Neural cell (in vitro differentiated cells): ENCODE measurements around the gene WIZ. TPM values are rescaled to one million over a fixed set of nuclear protein-coding genes. Genes with fewer than 3 reads are reported as not detected.

Experiments
- H2AFZ ChIP-seq: fragments of 200-600, 300-800 bp; sonication (generic), shearing (Covaris generic); 2 replicates; pipeline ENCODE4 v1.6.0; 2014; ENCODE audit warnings: low read depth, mild to moderate bottlenecking, antibody characterized with exemption, low read length, moderate library complexity
- H3F3A ChIP-seq: fragments of 200-600 bp; shearing (Covaris generic); 2 replicates; pipeline ENCODE4 v1.6.1; 2016; ENCODE audit warnings: mild to moderate bottlenecking, moderate library complexity, mixed read lengths, antibody characterized with exemption, low read length; ENCODE audit not compliant: insufficient read depth, poor library complexity, severe bottlenecking
- H3K27ac ChIP-seq: fragments of 200-600, 300-800 bp; sonication (generic), shearing (Covaris generic); 2 replicates; pipeline ENCODE4 v1.5.1; 2014; ENCODE audit warnings: mild to moderate bottlenecking, low read length, moderate library complexity
- H3K27me3 ChIP-seq: fragments of 300-800, 200-600 bp; sonication (generic), shearing (Covaris generic); 2 replicates; pipeline ENCODE4 v1.6.0; 2014; ENCODE audit warnings: mild to moderate bottlenecking, low read depth, low read length, moderate library complexity; ENCODE audit not compliant: insufficient read depth
- H3K36me3 ChIP-seq: fragments of 300-800, 200-600 bp; sonication (generic), shearing (Covaris generic); 2 replicates; pipeline ENCODE4 v1.5.1; 2014; ENCODE audit warnings: mild to moderate bottlenecking, antibody characterized with exemption, low read length, moderate library complexity; ENCODE audit not compliant: insufficient read depth
- H3K4me2 ChIP-seq: fragments of 300-800, 200-600 bp; sonication (generic), shearing (Covaris generic); 2 replicates; pipeline ENCODE4 v1.6.0; 2014; ENCODE audit warnings: mild to moderate bottlenecking, low read length
- H3K4me3 ChIP-seq: fragments of 300-800, 200-600 bp; sonication (generic), shearing (Covaris generic); 2 replicates; pipeline ENCODE4 v1.5.1; 2014; ENCODE audit warnings: mild to moderate bottlenecking, low read length, moderate library complexity
- H3K79me2 ChIP-seq: fragments of 200-600 bp; shearing (Covaris generic); replicated peaks from 2 replicates; pipeline ENCODE4 v1.6.0; 2014; ENCODE audit warnings: mild to moderate bottlenecking, low read length, moderate library complexity; ENCODE audit not compliant: insufficient read depth
- H3K9ac ChIP-seq: fragments of 300-800, 200-600 bp; sonication (generic), shearing (Covaris generic); 2 replicates; pipeline ENCODE4 v1.6.1; 2016; ENCODE audit warnings: mild to moderate bottlenecking, low read length, mixed read lengths
- H3K9me2 ChIP-seq: fragments of 200-600 bp; shearing (Covaris generic); 2 replicates; pipeline ENCODE4 v1.6.1; 2016; ENCODE audit warnings: mild to moderate bottlenecking, low read length, mixed read lengths; ENCODE audit not compliant: insufficient read depth
- H3K9me3 ChIP-seq: fragments of 200-600, 300-800 bp; sonication (generic), shearing (Covaris generic); 2 replicates; pipeline ENCODE4 v1.6.1; 2016; ENCODE audit warnings: mild to moderate bottlenecking, mixed run types, low read length, moderate library complexity, mixed read lengths
- H4K20me1 ChIP-seq: fragments of 200-600 bp; shearing (Covaris generic); 2 replicates; pipeline ENCODE4 v1.6.1; 2016; ENCODE audit warnings: mild to moderate bottlenecking, mixed run types; ENCODE audit not compliant: insufficient read depth
- EP300 ChIP-seq: fragments of 450-650 bp; conservative IDR thresholded peaks from 2 replicates; pipeline ENCODE4 v1.6.1; 2014; ENCODE audit warnings: antibody characterized with exemption, mild to moderate bottlenecking, moderate library complexity; ENCODE audit not compliant: poor library complexity, severe bottlenecking
- EZH2 ChIP-seq: fragments of 200-600, 300-800 bp; shearing (Covaris generic), sonication (generic); IDR thresholded peaks from 2 replicates; pipeline ENCODE4 v1.6.1; 2014; ENCODE audit warnings: antibody characterized with exemption, low read length, borderline replicate concordance, mild to moderate bottlenecking; ENCODE audit not compliant: insufficient read depth, poor library complexity, severe bottlenecking
- MXI1 ChIP-seq: fragments of 450-650 bp; conservative IDR thresholded peaks from 2 replicates; pipeline ENCODE4 v1.6.1; 2014; ENCODE audit warnings: antibody characterized with exemption, mild to moderate bottlenecking; ENCODE audit not compliant: poor library complexity, severe bottlenecking
- POLR2AphosphoS5 ChIP-seq: IDR thresholded peaks from 2 replicates; pipeline ENCODE4 v1.6.1; 2012
- RAD21 ChIP-seq: fragments of 450-650 bp; conservative IDR thresholded peaks from 2 replicates; pipeline ENCODE4 v1.6.1; 2014; ENCODE audit warnings: antibody characterized with exemption, mild to moderate bottlenecking, moderate library complexity
- SMC3 ChIP-seq: fragments of 450-650 bp; conservative IDR thresholded peaks from 2 replicates; pipeline ENCODE4 v1.6.1; 2014; ENCODE audit warnings: antibody characterized with exemption, mild to moderate bottlenecking, moderate library complexity; ENCODE audit not compliant: poor library complexity
- TAF1 ChIP-seq: IDR thresholded peaks from 2 replicates; pipeline ENCODE4 v1.6.1; 2012; ENCODE audit warnings: low read depth
- polyA plus RNA-seq: library from polyadenylated mRNA; depleted of rRNA; stranded (reverse); fragments of >200 nt; gene quantifications from 2 replicates; pipeline ENCODE4 v1.2.3, GENCODE V29; 2014
- TF ChIP-seq, protein P1 (sequence below): IDR thresholded peaks from 2 replicates; pipeline ENCODE4 v1.6.1; 2012; ENCODE audit warnings: borderline replicate concordance
- TF ChIP-seq, protein P2 (sequence below): fragments of 450-650 bp; IDR thresholded peaks from 2 replicates; pipeline ENCODE4 v1.5.1; 2014; ENCODE audit warnings: antibody characterized with exemption, mild to moderate bottlenecking, moderate library complexity; ENCODE audit not compliant: poor library complexity, severe bottlenecking

WIZ gene
- polyA plus RNA-seq, 1 donor from 2014 or later = 13.0 TPM

DNA sequence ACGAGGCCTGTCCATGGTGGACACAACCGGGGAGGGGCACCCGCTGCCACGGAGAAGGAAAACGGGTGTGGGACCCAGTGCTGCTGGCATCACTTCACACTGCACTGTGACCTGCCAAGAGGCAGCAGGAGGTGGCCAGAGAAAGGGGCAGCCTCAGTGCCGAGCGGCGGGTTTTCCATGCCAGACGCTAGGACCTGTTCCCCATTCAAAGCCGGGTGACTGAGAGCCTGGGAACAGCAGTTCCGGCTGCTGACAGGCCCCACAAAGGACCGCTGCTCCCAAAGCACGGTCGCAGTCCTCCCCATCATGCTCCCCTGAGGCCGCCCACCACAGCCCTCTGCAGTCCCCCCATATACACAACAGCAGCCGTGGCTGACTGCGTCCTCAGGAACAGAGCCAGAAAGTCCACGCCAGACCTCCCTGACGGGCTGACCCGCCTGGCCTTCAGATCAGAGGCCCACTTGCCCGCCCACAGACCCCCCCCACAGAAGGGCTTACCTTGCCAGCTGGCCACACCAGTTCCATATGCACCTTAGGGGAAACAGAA, 75.6 kb downstream of the WIZ start:
- peaks cover 34% of the 10 kb centered on the region for H3K79me2 ChIP-seq
- H3K9me2 ChIP-seq = no peaks in the 10 kb centered on the region
- no peak overlapping the region for H3K4me3 ChIP-seq
- H3K9ac ChIP-seq = no peak overlapping the region
- TF ChIP-seq, protein P1, sequence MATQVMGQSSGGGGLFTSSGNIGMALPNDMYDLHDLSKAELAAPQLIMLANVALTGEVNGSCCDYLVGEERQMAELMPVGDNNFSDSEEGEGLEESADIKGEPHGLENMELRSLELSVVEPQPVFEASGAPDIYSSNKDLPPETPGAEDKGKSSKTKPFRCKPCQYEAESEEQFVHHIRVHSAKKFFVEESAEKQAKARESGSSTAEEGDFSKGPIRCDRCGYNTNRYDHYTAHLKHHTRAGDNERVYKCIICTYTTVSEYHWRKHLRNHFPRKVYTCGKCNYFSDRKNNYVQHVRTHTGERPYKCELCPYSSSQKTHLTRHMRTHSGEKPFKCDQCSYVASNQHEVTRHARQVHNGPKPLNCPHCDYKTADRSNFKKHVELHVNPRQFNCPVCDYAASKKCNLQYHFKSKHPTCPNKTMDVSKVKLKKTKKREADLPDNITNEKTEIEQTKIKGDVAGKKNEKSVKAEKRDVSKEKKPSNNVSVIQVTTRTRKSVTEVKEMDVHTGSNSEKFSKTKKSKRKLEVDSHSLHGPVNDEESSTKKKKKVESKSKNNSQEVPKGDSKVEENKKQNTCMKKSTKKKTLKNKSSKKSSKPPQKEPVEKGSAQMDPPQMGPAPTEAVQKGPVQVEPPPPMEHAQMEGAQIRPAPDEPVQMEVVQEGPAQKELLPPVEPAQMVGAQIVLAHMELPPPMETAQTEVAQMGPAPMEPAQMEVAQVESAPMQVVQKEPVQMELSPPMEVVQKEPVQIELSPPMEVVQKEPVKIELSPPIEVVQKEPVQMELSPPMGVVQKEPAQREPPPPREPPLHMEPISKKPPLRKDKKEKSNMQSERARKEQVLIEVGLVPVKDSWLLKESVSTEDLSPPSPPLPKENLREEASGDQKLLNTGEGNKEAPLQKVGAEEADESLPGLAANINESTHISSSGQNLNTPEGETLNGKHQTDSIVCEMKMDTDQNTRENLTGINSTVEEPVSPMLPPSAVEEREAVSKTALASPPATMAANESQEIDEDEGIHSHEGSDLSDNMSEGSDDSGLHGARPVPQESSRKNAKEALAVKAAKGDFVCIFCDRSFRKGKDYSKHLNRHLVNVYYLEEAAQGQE = no peak
- TF ChIP-seq, protein P2, sequence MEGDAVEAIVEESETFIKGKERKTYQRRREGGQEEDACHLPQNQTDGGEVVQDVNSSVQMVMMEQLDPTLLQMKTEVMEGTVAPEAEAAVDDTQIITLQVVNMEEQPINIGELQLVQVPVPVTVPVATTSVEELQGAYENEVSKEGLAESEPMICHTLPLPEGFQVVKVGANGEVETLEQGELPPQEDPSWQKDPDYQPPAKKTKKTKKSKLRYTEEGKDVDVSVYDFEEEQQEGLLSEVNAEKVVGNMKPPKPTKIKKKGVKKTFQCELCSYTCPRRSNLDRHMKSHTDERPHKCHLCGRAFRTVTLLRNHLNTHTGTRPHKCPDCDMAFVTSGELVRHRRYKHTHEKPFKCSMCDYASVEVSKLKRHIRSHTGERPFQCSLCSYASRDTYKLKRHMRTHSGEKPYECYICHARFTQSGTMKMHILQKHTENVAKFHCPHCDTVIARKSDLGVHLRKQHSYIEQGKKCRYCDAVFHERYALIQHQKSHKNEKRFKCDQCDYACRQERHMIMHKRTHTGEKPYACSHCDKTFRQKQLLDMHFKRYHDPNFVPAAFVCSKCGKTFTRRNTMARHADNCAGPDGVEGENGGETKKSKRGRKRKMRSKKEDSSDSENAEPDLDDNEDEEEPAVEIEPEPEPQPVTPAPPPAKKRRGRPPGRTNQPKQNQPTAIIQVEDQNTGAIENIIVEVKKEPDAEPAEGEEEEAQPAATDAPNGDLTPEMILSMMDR = no peak
- TF ChIP-seq MXI1 = no peak
- no peak for TF ChIP-seq POLR2AphosphoS5
- no peak for TF ChIP-seq EZH2
- TF ChIP-seq RAD21 = no peak
- TF ChIP-seq TAF1 = no peak
- no peak for TF ChIP-seq SMC3
- no peak for TF ChIP-seq EP300
- H3K27ac ChIP-seq = no peak overlapping the region
- H3K36me3 ChIP-seq = no peaks in the 10 kb centered on the region
- no peak overlapping the region for H2AFZ ChIP-seq
- H3K27me3 ChIP-seq = no peaks in the 10 kb centered on the region
- no peak overlapping the region for H3K4me2 ChIP-seq
- no peaks in the 10 kb centered on the region for H3K9me3 ChIP-seq
- H4K20me1 ChIP-seq = peaks cover 5% of the 10 kb centered on the region
- no peaks in the 10 kb centered on the region for H3F3A ChIP-seq

DNA sequence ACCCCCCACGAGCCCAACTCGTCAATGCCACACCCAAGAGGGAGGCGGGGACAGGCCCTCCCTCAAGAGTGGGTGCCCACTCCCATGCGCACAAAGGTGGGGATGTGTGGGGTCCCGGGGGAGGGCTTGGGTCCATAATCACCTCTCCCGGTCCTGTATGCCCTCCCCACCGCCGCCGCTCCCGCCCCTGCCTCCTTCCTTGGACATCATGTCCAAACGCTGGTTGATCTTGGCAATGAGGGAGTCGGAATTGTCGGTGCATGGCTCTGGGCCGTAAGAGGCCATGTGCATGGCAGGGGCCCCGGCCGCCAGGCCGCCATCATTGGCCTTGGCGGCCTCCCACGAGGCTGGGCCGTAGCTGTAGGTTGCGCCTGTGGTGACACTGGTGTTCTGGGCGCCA, 76.1 kb downstream of the WIZ start:
- no peaks in the 10 kb centered on the region for H3K27me3 ChIP-seq
- H3K9me2 ChIP-seq = no peaks in the 10 kb centered on the region
- peaks cover 34% of the 10 kb centered on the region for H3K79me2 ChIP-seq
- no peaks in the 10 kb centered on the region for H3K9me3 ChIP-seq
- H3K36me3 ChIP-seq = no peaks in the 10 kb centered on the region
- no peak overlapping the region for H3K9ac ChIP-seq
- no peak for TF ChIP-seq POLR2AphosphoS5
- TF ChIP-seq EP300 = no peak
- TF ChIP-seq, protein P2 = no peak
- TF ChIP-seq TAF1 = no peak
- TF ChIP-seq SMC3 = no peak
- no peak for TF ChIP-seq RAD21
- no peak for TF ChIP-seq EZH2
- TF ChIP-seq MXI1 = no peak
- TF ChIP-seq, protein P1 = no peak
- H3F3A ChIP-seq = no peaks in the 10 kb centered on the region
- no peak overlapping the region for H2AFZ ChIP-seq
- no peak overlapping the region for H3K4me3 ChIP-seq
- no peak overlapping the region for H3K27ac ChIP-seq
- peaks cover 5% of the 10 kb centered on the region for H4K20me1 ChIP-seq
- H3K4me2 ChIP-seq = no peak overlapping the region
